Neural progenitor cell (in vitro differentiated cells): ENCODE measurements around the gene PSMD3. TPM values are rescaled to one million over a fixed set of nuclear protein-coding genes. Genes with fewer than 3 reads are reported as not detected.

ENCODE experiments used
- DNase-seq: peaks from one replicate; pipeline ENCODE4 v3.0.0-alpha.2; 2016; ENCODE audit warnings: low spot score
- H2AFZ ChIP-seq: fragments of 200-600 bp; sonication (generic); replicated peaks from 2 replicates; pipeline ENCODE4 v1.6.1; 2016; ENCODE audit warnings: antibody characterized with exemption
- H3F3A ChIP-seq: fragments of 200-600 bp; sonication (generic); 2 replicates; pipeline ENCODE4 v1.6.1; 2016; ENCODE audit warnings: antibody characterized with exemption, low read depth
- H3K27ac ChIP-seq: fragments of 200-600 bp; sonication (generic); 2 replicates; pipeline ENCODE4 v1.5.1; 2016; ENCODE audit warnings: mild to moderate bottlenecking
- H3K27me3 ChIP-seq: fragments of 200-600 bp; sonication (generic); 2 replicates; pipeline ENCODE4 v1.6.1; 2016; ENCODE audit warnings: mild to moderate bottlenecking, moderate library complexity
- H3K36me3 ChIP-seq: fragments of 200-600 bp; sonication (generic); 2 replicates; pipeline ENCODE4 v1.5.1; 2016
- H3K4me1 ChIP-seq: fragments of 200-600 bp; sonication (generic); 2 replicates; pipeline ENCODE4 v1.6.1; 2016; ENCODE audit warnings: mixed run types
- H3K4me2 ChIP-seq: fragments of 200-600 bp; sonication (generic); 2 replicates; pipeline ENCODE4 v1.6.1; 2016
- H3K4me3 ChIP-seq: fragments of 200-600 bp; sonication (generic); 2 replicates; pipeline ENCODE4 v1.5.1; 2016
- H3K79me2 ChIP-seq: fragments of 200-600 bp; sonication (generic); 2 replicates; pipeline ENCODE4 v1.6.1; 2016; ENCODE audit warnings: low read depth
- H3K9ac ChIP-seq: fragments of 200-600 bp; sonication (generic); 2 replicates; pipeline ENCODE4 v1.6.1; 2016
- H3K9me3 ChIP-seq: fragments of 200-600 bp; sonication (generic); 2 replicates; pipeline ENCODE4 v1.5.1; 2016; ENCODE audit warnings: low read depth
- H4K20me1 ChIP-seq: fragments of 200-600 bp; sonication (generic); 2 replicates; pipeline ENCODE4 v1.6.1; 2016; ENCODE audit warnings: low read depth
- H3K27ac Mint-ChIP-seq: 3 replicates; pipeline ENCODE4 v1.8.0; 2021; ENCODE audit warnings: mixed read lengths
- H3K27me3 Mint-ChIP-seq: 2 replicates; pipeline ENCODE4 v1.8.0; 2022; ENCODE audit warnings: low read depth, mild to moderate bottlenecking, inconsistent platforms, moderate library complexity, mixed read lengths; ENCODE audit not compliant: insufficient read depth
- H3K36me3 Mint-ChIP-seq: 3 replicates; pipeline ENCODE4 v1.8.0; 2021; ENCODE audit warnings: mixed read lengths
- H3K4me1 Mint-ChIP-seq: 3 replicates; pipeline ENCODE4 v1.8.0; 2021; ENCODE audit warnings: mixed read lengths
- H3K4me3 Mint-ChIP-seq: 3 replicates; pipeline ENCODE4 v1.8.0; 2021; ENCODE audit warnings: mild to moderate bottlenecking, moderate library complexity, mixed read lengths
- H3K9me3 Mint-ChIP-seq: 3 replicates; pipeline ENCODE4 v1.8.0; 2020; ENCODE audit warnings: mixed read lengths
- EZH2 ChIP-seq: fragments of 200-600 bp; sonication (generic); IDR thresholded peaks from 2 replicates; pipeline ENCODE4 v1.6.1; 2017; ENCODE audit warnings: antibody characterized with exemption, mild to moderate bottlenecking, moderate library complexity
- EZH2phosphoT487 ChIP-seq: fragments of 200-600 bp; sonication (generic); IDR thresholded peaks from 2 replicates; pipeline ENCODE4 v1.6.1; 2017; ENCODE audit warnings: antibody characterized with exemption
- total RNA-seq: library from RNA; depleted of rRNA; stranded (reverse); fragments of >200 nt; gene quantifications from 2 replicates; pipeline ENCODE4 v1.2.3, GENCODE V29; 2015; ENCODE audit warnings: low replicate concordance
- TF ChIP-seq, protein P1 (sequence below): fragments of 200-600 bp; sonication (generic); IDR thresholded peaks from 2 replicates; pipeline ENCODE4 v1.5.1; 2017; ENCODE audit warnings: antibody characterized with exemption, mild to moderate bottlenecking

The PSMD3 gene
- total RNA-seq, 1 donor from 2014 or later = 71.6 TPM

DNA sequence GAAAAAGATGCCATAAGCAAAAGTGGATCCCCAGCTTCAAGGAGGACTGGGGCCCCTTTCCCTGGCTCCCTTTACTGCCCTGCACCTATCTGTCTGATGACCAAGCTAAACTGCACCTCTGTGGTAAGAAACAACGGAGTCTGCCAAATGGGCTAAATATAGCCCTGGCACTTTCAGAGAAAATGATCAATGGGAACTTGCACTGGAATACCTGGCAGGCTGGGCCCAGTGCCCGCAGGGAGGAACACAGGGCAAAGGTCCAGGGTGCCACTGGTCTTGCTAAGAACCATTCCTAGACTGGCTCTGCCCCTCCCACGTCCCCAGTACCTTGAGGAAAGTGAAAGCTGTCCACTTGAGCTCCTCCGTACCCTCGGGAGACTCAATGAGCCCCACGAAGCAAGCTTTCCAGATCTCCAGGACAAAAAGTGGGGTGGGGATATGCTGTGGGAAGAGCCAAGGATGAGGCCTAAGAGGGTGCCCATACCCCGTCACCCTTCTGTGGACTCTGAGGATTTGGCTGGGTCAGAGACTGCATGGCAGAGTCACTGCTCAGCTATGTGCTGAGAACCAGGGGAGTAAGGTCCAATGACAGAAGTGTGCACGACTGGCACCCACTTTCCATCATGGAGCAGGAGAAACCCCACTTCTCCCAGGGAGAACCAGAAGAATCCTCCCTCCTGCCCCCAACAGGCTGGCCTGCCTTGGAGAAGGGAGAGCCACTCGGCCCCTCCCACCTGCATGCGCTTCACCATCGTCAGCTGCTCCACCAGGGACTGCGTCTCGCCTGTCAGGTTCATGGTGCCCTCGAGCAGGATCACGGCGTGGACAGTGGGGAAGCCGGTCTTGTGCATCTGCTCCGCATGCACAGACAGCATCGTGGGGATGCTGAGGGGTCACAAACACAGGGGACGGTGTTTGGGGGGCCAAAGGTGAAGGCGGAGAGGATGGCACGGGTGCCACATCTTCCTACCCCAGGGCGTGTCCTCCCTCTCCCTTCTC is 52.0 kb downstream of the PSMD3 start:
- H3K27me3 Mint-ChIP-seq = peaks cover 5% of the 10 kb centered on the region
- no peak overlapping the region for H3K4me2 ChIP-seq
- TF ChIP-seq, protein P1, sequence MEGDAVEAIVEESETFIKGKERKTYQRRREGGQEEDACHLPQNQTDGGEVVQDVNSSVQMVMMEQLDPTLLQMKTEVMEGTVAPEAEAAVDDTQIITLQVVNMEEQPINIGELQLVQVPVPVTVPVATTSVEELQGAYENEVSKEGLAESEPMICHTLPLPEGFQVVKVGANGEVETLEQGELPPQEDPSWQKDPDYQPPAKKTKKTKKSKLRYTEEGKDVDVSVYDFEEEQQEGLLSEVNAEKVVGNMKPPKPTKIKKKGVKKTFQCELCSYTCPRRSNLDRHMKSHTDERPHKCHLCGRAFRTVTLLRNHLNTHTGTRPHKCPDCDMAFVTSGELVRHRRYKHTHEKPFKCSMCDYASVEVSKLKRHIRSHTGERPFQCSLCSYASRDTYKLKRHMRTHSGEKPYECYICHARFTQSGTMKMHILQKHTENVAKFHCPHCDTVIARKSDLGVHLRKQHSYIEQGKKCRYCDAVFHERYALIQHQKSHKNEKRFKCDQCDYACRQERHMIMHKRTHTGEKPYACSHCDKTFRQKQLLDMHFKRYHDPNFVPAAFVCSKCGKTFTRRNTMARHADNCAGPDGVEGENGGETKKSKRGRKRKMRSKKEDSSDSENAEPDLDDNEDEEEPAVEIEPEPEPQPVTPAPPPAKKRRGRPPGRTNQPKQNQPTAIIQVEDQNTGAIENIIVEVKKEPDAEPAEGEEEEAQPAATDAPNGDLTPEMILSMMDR = no peak
- TF ChIP-seq EZH2phosphoT487 = no peak
- no peak for TF ChIP-seq EZH2
- H3K27ac ChIP-seq = no peak overlapping the region
- H3K4me1 Mint-ChIP-seq = peaks cover 4% of the 10 kb centered on the region
- no peak overlapping the region for H3K4me3 ChIP-seq
- peaks cover 9% of the 10 kb centered on the region for H4K20me1 ChIP-seq
- no peak overlapping the region for H3K4me3 Mint-ChIP-seq
- DNase-seq = no peak
- no peaks in the 10 kb centered on the region for H3K9me3 ChIP-seq
- no peaks in the 10 kb centered on the region for H3K36me3 ChIP-seq
- H3F3A ChIP-seq = peaks cover 3% of the 10 kb centered on the region
- H3K36me3 Mint-ChIP-seq = peaks cover 29% of the 10 kb centered on the region
- H3K4me1 ChIP-seq = no peaks in the 10 kb centered on the region
- no peaks in the 10 kb centered on the region for H3K27me3 ChIP-seq
- H3K9ac ChIP-seq = no peak overlapping the region
- H3K9me3 Mint-ChIP-seq = no peaks in the 10 kb centered on the region
- H3K79me2 ChIP-seq = no peaks in the 10 kb centered on the region
- H2AFZ ChIP-seq = no peak overlapping the region
- H3K27ac Mint-ChIP-seq = no peak overlapping the region

DNA sequence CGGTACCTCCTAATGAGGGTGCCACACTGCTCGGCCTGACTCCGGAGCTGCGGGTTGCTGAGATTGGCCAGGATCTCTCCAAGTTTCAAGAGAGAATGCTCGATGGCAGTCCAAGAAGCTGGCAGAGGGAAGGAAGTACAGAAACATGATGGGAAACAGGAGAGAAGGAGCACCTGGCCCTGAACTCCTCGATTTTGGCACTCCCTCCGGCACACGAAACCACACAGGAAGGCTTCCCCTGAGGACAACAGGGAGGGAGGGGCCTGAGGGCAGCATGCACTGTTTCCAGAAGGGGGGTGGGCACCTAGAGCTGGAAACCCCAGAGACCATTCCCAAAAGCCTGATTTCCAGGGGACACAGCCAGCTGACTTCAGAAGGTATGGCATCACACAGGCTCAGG is 52.7 kb downstream of the PSMD3 start:
- no peak for DNase-seq
- Histone ChIP-seq H3K9ac (no peak overlapping the region), H2AFZ (no peak overlapping the region), H4K20me1 (peaks cover 9% of the 10 kb centered on the region), H3K27ac (no peak overlapping the region), H3K79me2 (no peaks in the 10 kb centered on the region), H3K4me3 (no peak overlapping the region), H3K36me3 (no peaks in the 10 kb centered on the region), H3K4me2 (no peak overlapping the region), H3K27me3 (no peaks in the 10 kb centered on the region), H3F3A (no peaks in the 10 kb centered on the region), H3K9me3 (no peaks in the 10 kb centered on the region), H3K4me1 (no peaks in the 10 kb centered on the region)
- H3K9me3 Mint-ChIP-seq = no peaks in the 10 kb centered on the region
- peaks cover 4% of the 10 kb centered on the region for H3K4me1 Mint-ChIP-seq
- H3K36me3 Mint-ChIP-seq = peaks cover 29% of the 10 kb centered on the region
- no peak overlapping the region for H3K4me3 Mint-ChIP-seq
- H3K27me3 Mint-ChIP-seq = peaks cover 5% of the 10 kb centered on the region
- TF ChIP-seq EZH2 = no peak
- no peak for TF ChIP-seq EZH2phosphoT487
- TF ChIP-seq, protein P1 = no peak
- H3K27ac Mint-ChIP-seq = no peak overlapping the region

DNA sequence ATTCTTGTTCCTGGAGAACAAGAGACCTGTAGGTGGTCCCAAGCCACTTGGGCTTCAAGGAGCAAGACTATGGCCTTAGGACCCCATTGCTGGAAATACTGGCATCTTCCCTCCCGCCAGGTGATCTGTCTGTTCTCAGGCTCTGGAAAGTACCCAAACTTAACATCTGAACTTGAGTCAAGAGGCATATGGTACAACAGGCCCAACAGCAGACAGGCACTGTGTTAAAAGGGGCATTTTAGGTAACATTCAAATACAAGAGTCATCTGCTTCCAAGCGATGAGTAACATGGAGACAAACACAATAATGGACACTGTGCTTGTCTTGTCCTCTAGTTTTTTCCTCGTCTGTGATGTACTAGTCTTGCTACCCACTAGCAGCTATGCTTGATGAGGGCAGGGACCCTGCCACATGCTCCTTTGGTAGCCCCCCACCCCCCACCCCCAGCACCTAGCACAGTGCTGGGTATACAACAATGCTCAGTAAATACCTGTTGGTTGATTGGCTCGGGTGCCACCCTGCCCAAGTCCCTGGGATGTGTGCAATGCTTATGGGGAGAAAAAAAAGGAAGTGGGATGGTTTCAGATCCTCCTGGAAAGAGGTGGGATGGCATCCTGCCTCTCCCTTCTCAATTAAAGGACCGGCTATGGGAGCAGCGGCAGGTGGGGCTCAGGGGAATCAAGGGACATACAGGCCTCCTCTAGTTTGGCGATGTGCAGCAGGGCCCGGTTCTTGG is 54.0 kb downstream of the PSMD3 start:
- H3K4me2 ChIP-seq = no peak overlapping the region
- H3K27ac ChIP-seq = no peak overlapping the region
- H3K4me1 Mint-ChIP-seq = peaks cover 14% of the 10 kb centered on the region
- no peaks in the 10 kb centered on the region for H3K9me3 ChIP-seq
- DNase-seq = no peak
- H3K79me2 ChIP-seq = no peaks in the 10 kb centered on the region
- H3K36me3 ChIP-seq = no peaks in the 10 kb centered on the region
- H3K27ac Mint-ChIP-seq = no peak overlapping the region
- no peak overlapping the region for H3K4me3 Mint-ChIP-seq
- no peak overlapping the region for H3K9ac ChIP-seq
- H3K27me3 ChIP-seq = no peaks in the 10 kb centered on the region
- H3K9me3 Mint-ChIP-seq = no peaks in the 10 kb centered on the region
- no peak overlapping the region for H2AFZ ChIP-seq
- H3K4me3 ChIP-seq = no peak overlapping the region
- peaks cover 9% of the 10 kb centered on the region for H4K20me1 ChIP-seq
- peaks cover 5% of the 10 kb centered on the region for H3F3A ChIP-seq
- TF ChIP-seq EZH2 (no peak), EZH2phosphoT487 (no peak)
- H3K4me1 ChIP-seq = no peaks in the 10 kb centered on the region
- H3K27me3 Mint-ChIP-seq = peaks cover 5% of the 10 kb centered on the region
- peaks cover 22% of the 10 kb centered on the region for H3K36me3 Mint-ChIP-seq
